HG02884 (cell line): ENCODE data around the gene GHR.
"Not testable (repeated sequence)": the region's sequence is repeated elsewhere in the genome, so short reads cannot be mapped to it uniquely, and the experiment has no call there.

Experiments used
- ATAC-seq: cut with Tn5 transposase; IDR thresholded peaks from one replicate; pipeline ENCODE4 v1.9.1; 2021; ENCODE audit warnings: mild to moderate bottlenecking, moderate library complexity; ENCODE audit not compliant: unreplicated experiment

GHR gene

DNA sequence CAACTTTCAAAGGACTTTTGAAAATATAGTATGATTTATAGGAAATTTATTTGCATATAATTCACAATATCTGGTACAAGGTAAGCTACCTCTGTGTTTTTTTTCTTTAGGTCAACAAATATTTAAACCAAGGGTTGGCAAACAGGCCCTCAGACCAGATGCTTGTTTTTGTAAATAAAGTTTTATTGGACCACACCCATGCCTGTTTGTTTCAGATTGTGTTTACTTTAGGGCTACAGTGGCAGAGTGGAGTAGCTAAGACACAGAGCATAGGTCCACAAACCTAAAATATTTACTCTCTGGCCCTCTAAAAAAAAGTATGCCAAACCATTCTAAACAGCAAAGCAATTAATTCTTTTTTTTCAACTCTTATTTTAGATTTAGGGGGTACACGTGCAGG is 213.7 kb downstream of the GHR start:
- ATAC-seq, result no peak

DNA sequence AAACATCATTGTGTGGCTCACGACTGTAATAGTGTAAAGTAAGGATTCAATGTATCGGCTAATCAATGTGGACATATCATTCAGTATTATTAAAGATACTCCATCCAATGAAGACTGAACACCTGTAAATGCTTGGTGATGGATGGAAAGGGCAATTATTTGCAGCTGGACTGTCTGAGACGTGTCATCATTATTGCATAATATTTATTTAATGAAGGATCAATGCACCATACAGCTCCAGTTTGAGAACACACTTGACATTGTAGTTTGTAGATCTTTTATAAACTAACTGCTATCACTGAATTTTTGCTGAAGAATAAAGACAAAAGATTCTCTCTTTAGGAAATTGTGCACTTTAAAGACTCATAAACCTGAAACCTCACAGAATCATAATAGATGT is 215.7 kb downstream of the GHR start:
- no peak for ATAC-seq

DNA sequence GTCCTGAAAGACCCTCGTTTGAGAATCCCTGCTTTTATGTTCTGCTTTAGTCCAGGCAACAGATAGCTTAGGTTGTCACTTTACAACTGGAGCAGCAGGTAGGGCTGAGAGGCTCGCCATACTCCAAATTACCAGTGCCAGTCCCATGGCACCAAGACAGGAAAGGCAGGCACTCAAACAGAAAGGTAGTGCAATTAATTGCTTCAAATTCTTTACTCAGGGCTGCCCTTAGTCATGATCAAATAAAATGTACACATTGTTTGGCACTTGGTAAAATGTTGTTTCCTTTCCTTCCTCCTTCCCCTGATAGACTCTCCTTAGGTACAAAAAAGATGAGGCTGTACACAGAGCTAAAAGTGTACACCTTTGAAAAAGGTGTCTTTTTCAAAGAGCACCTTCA is 217.6 kb downstream of the GHR start:
- ATAC-seq, result no peak

DNA sequence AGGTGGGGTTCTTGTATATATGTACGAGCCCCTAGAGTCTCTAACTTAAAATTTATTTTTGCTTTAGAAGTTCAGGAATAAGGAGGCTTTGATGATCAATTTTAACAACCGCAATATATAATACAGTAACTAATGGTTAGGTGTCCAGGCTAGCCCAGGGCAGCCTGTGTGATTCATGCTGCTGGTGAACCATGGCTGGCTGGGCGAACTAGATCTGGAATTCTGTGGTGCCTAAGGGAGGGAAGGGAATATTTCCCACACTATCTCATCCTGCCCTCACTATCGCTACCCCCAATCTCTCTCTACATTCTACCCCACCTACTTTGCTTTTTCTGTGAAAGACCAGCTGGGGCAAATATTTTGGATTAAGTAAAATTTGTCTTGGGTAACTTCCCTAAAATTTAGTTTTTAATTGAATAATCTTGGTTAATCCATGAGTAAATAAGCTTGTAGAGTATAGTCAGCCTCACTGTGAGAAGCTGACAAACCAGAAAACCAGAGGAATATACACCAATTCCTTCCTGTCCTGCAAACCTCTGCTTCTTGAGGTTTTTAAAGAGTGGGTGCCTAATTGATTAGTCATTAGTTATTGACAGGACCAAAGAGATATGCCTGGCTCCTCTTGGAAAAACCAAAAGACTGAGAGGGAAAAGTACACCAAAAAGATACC is 218.2 kb downstream of the GHR start:
- ATAC-seq, result no peak

DNA sequence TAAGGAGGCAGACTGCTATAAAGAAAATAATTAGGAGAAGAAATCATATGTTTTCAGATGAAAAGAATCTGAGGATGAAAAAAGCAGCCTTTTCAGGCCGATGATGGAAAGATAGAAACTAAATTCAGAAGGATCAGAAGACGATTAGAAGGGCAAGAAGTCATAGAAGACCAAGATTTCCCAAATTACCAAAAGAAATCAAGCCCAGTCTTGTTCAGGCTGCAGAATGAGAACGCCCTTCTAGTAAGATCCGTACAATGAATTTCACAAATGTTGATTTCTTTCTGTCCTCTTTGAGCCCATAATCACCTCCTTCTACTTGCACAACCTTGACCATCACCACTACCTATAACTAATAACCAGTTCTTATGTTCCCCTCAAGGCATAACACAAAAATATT is 218.8 kb downstream of the GHR start:
- no peak for ATAC-seq

DNA sequence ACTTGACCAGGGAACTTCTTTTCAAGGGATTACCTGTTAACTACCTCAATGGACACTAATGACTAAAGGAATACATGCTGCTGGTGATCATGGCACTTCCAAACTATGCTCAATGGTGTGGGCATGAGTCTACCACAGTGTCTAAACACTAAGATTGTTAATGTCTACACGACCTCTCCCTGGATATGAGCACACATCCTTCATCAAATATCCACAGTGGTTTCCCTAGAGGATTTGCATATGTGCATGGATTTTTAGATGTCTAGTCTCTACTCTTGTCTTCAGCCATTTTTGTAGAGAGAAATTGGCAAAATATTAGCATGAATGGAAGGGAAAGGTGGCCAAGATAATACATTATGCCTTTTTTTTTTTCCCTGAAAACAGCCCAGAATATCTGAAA is 220.1 kb downstream of the GHR start:
- no peak for ATAC-seq

DNA sequence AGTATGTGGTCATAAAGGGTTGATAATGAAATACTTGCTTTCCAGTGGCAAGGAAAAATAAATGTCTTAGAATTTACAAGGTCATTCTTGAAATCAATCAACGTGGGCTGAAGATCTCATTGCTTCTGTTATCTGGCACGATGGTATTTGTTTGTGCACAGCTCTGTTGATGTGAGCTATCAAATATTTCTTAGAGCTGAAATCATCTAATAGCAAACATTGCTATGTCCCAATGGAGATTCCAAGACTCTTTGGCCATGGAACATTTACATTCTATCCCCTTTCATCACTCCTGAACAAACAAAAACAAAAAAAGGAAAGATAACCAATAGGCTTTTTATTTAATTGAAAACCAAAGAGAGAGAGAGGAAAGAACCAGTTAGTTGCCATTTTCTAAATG is 221.9 kb downstream of the GHR start:
- no peak for ATAC-seq

DNA sequence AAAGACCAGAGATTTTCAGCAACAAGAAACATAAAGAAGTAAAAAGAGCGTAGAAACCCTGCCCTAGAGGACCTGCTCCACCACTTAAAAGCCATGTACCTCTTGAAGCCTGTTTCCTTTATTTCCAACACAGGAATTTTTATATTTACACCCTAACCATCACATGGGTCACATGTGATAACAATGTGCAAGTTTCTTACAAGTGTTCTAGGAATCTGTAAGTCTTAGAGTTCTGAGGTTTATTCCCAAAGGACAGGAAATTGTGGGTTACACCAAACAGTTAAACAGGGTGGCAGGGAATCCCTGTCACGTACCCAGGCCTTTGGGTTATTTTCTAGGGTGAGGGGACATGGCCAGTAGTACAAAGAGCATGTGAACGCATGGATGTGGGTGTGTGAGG is 224.8 kb downstream of the GHR start:
- no peak for ATAC-seq

DNA sequence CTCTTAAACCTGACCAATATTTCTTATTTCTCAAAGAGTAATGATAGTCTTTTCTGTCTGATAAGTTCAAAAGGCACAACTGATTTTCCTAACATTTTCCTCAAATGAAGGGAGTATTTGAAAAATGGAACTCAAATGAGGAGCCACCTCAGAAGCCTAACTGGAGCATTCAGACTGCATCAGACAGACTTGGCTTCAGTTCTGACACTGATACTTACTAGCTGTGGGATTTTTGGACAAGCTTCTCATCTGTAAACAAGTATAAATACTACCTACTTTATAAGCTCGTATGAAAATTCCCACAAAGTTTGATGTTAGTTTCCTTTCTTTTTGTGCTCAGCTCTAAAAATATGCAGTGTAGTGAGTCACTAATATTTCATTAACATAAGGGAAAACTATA is 225.7 kb downstream of the GHR start:
- no peak for ATAC-seq

DNA sequence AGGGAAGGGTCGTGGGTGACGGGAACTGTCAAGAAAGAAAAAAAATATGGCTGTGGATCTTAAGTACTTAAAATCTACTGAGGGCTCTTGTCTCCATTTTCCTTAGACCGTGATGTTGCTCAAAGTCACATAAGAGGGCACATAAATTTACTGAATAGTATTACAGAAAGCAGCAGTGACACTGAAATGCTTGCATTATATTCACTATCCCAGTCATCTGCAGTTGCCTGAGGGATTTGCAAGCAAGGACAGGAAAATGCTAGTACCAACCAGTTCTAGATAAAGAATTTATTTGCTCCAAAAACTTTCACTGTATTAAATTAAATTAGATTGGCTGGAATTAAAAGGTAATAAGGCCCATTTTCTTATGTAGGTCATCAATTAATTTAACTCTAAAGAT is 226.8 kb downstream of the GHR start:
- ATAC-seq, result no peak

DNA sequence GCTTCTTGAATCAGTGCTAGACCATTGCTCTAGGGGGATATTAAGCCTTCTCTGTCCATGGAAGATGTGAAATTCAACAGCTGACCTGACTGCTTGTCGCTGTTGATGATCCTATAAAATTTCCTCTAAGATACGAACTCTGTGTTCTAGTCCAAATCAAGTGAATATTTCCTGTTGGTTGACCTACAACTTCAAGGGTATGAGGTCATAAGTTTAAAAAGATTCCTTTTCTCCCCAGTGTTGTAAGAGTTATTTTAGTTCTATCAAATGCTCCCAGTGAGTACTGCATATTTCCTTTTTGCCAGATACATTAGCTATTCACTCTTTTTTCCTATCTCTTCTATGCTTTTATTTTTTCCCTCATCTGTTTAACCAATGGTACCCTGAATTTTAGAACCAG is 230.5 kb downstream of the GHR start:
- ATAC-seq, result no peak

DNA sequence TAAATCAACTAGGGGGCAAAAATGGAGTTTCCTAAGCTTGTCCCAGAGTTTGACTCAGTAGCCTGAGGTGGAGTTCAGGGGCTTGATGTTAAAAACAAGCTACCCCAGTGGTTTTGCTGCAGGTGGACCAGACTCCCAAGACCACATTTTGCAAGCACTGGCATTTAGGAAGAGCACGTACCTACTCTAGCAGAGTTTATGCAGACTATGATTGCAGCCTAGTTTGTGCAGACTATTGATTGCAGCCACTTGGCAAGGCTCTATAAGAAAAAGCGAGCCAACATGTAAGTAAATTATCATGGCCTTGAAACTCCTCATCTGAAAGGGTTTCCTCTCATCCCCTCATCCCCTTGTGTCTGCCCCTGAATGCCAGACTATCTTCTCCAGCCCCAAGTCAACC is 231.4 kb downstream of the GHR start:
- no peak for ATAC-seq

DNA sequence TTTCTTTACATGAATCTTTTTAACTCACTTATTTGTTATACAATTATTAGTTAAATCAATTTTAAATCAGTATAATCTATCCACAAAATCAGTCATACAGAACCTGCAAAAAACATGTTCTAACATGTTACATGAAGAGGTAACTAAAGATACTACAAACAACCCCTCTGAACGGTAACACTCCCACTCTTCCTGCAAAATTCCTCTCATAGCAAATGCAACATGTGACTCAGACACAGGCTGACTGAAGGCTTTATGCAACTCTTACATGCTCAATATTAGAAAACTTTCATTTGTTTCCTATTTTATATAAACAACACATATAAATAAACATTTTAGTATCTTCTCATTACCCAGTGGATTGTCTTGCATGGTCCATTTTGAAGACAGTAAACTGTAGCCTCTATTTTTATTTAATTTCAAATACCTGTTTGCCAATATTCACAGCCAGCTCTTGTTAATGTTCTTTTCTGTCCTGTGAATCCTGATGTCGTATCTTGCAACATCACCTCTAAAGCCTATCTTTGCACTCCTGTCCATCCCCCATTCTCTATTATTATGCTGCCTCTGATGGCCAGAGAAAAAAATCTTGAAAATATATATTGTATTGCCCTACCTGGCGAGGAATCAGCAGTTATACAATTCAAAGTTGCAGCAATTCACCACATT is 232.9 kb downstream of the GHR start:
- no peak for ATAC-seq

DNA sequence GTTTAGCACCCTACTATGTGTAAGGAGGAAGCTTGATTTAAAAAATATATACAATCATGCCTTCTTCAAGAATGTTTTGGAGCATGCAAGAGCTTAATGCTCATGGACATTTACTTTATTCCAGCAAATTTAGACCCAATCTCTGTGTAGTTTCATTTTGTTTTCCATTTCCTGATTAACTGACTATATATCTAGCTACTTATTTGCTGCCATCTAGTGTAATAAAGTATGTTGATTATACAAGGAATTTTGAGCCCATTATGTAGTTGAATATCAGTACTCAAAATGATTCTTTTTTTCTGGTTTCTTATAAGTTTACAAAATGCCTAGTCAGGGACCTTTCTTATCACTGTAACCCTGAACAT is 233.4 kb downstream of the GHR start:
- no peak for ATAC-seq

DNA sequence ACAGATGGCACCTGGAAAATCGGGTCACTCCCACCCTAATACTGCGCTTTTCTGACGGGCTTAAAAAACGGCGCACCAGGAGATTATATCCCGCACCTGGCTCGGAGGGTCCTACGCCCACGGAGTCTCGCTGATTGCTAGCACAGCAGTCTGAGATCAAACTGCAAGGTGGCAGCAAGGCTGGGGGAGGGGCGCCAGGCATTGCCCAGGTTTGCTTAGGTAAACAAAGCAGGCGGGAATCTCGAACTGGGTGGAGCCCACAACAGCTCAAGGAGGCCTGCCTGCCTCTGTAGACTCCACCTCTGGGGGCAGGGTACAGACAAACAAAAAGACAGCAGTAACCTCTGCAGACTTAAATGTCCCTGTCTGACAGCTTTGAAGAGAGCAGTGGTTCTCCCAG is 236.6 kb downstream of the GHR start:
- ATAC-seq, result not testable (repeated sequence)

DNA sequence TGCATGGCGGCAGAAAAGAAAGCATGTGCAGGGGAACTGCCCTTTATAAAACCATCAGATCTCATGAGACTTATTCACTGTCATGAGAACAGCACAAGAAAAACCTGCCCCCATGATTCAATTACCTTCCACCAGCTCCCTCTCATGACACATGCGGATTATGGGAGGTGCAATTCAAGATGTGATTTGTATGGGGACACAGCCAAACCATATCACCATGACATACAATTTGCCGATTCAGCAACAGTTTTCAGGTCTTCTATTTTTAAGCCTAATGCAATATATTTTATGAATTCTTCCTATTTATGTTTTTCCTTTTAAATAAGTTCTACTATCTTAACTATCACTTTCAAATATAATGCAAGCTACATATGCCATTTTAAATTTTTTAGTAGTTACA is 242.6 kb downstream of the GHR start:
- no peak for ATAC-seq

DNA sequence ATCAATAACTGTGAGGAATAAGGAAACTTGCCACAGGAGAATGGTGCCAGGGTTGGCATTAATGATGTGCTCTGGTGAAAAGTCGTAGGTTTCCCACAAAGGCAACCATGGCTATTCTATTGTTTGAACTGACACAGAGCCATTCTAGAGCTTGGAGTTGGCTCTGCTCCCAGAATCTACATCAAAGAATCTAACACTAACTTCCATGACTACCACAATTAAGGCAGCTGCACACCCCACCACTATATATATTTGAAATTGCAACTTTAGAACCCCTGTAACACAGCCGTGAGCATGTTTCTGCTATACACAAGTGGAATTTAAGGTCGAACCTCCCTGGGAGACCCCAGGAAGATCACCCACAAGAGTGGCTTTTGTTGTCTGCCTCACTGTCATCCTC is 243.6 kb downstream of the GHR start:
- no peak for ATAC-seq

DNA sequence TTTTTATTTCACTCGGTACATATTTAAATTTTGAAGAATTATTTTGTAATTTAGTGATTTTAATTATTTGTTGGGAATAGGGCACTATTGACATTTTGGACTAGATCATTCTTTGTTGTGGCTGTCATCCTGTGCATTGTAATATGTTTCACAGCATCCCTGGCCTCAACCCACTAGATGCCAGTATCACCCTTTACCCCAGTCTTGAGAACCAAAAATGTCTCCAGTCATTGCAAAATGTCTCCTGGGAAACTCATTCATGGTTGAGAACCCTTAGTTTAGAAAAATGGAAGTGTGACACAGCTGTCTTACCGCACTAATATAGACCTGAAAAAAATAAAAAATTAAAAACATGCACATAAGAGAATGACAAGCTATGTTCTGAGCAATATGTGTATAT is 245.0 kb downstream of the GHR start:
- ATAC-seq, result no peak

DNA sequence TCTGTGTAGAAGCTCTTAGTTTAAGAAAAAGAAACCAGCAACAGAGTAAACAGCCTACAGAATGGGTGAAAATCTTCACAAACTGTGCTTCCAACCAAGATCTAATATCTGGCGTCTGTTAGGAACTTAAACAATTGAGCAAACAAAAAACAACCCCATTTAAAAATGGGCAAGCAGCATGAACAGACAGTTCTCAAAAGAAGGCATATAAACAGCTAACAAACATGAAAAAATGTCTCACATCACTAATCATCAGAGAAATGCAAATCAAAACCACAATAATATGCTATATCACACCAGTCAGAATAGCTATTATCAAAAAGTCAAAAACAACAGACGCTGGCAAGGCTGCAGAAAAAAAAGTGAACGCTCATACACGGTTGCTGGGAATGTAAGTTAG is 249.7 kb downstream of the GHR start:
- ATAC-seq, result no peak

DNA sequence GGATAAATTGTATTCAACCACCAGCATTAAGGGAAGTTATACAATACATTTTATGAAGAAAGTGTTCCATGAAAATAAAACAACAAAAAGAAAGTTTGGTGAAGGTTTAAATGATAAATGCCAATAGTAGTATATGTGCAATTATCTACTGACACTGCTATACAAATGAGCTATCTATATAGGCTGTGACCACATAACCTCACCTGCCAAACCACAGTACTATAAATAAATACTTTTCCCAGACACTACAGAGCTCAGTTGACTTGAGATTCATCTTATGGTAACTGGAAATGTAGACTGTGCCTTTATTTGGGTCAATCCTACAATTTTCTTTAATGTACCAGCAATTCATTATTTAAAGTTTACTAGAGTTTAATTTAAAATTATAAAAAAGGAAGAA is 252.4 kb downstream of the GHR start:
- no peak for ATAC-seq

DNA sequence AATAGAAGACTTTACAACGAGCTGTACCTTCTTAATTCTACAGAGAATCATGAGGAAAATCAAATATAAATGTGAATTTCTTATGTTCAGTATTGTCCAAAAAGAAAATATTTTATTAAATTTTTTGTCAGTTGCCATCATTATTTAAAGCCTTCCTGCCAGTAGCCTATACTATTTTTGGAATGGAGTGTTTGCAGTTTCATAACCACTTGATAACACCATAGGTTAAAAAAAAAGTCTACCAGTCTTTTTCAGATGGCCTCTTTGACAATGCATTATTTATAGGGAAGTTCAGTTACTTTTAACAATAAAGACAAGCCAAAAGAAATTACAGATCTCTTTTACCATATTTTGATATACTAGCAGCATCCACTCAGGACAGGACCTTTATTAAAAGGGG is 253.1 kb downstream of the GHR start:
- ATAC-seq, result no peak

DNA sequence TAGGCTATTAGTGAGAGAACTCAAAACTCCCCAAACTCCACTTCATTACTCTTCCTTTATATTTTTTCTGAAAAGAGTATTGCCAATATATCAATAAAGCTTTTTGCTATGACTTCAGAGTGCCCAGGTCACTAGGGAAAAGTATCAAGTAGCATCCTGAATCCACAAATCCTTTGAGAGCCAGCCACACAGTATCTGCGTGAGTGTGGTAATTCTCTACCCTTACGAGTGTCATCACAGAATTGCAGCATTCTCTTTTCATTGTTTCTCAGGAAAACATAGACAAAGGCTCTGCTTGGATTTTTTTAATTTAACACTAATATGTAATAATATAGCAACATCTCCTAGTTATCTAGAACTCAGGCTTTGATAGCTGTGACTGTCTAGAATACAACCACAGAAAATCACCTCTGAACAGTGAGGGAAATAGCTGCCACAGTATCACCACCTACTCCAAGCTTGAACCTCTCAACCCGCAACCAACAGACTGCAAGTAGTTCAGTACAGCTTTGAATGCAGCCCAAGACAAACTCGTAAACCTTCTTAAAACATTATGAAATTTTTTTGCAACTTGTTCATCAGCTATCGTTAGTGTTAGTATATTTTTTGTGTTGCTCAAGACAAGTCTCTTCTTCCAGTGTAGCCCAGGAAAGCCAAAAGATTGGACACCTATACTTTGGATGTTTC is 254.1 kb downstream of the GHR start:
- ATAC-seq, result no peak

DNA sequence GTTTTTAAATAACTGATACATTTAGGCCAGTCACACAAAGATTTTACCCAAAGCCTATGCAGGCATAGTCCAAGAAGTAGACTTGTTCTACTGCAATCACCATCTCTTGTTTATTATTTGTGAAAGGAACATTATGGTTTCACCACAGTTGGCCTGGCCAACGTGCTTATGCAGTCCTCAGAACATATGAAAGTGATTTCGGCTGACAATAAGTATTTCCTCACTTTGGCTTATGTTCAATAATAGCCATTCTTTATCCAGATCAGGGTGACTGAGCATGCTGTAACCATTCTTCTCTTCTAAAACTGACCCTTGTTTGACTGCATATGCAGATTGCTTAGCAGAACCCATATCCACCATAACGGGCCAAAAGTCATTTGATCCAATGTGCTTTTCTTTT is 256.8 kb downstream of the GHR start:
- ATAC-seq, result no peak
